Measurements from ENCODE around the gene RASGEF1C.

GRCh38 chr5:180209137-180209581 is at the start of gene RASGEF1C:
- TF ChIP-seq CTCF (IDR thresholded peaks at IDR 0.05; ENCODE audit: low read depth, low read length): no peak
- TF ChIP-seq EZH2phosphoT487 (IDR thresholded peaks at IDR 0.05; ENCODE audit: low read depth): no peak
